ENCODE results near the gene CSMD2.

- TF ChIP-seq TAF1 (IDR thresholded peaks at IDR 0.05; ENCODE audit: borderline replicate concordance, insufficient read depth, low read length) (no peak), POLR2AphosphoS5 (IDR thresholded peaks at IDR 0.05; ENCODE audit: low read depth, low read length) (no peak)
- TF ChIP-seq, protein P1, sequence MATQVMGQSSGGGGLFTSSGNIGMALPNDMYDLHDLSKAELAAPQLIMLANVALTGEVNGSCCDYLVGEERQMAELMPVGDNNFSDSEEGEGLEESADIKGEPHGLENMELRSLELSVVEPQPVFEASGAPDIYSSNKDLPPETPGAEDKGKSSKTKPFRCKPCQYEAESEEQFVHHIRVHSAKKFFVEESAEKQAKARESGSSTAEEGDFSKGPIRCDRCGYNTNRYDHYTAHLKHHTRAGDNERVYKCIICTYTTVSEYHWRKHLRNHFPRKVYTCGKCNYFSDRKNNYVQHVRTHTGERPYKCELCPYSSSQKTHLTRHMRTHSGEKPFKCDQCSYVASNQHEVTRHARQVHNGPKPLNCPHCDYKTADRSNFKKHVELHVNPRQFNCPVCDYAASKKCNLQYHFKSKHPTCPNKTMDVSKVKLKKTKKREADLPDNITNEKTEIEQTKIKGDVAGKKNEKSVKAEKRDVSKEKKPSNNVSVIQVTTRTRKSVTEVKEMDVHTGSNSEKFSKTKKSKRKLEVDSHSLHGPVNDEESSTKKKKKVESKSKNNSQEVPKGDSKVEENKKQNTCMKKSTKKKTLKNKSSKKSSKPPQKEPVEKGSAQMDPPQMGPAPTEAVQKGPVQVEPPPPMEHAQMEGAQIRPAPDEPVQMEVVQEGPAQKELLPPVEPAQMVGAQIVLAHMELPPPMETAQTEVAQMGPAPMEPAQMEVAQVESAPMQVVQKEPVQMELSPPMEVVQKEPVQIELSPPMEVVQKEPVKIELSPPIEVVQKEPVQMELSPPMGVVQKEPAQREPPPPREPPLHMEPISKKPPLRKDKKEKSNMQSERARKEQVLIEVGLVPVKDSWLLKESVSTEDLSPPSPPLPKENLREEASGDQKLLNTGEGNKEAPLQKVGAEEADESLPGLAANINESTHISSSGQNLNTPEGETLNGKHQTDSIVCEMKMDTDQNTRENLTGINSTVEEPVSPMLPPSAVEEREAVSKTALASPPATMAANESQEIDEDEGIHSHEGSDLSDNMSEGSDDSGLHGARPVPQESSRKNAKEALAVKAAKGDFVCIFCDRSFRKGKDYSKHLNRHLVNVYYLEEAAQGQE (IDR thresholded peaks at IDR 0.05; ENCODE audit: insufficient read depth in 1 of 2, low read depth in 2 of 2, low read length in 2 of 2): no peak
These were observed 32.9 kb downstream of the CSMD2 start for GRCh38 chr1:34132161-34132420.

Measured in PFSK-1 (cell line).